Psoas muscle (tissue), 8 donors: ENCODE data around the gene HAUS5. TPM values are rescaled to one million over a fixed set of nuclear protein-coding genes. Genes with fewer than 3 reads are reported as not detected.

Experiments used
- ATAC-seq, 4 donors: fragments of 200-7000 bp; cut with Tn5 transposase; one replicate each; pipeline ENCODE4 v1.9.1; 2020; ENCODE audit warnings: moderate library complexity in 3 of 4, mild to moderate bottlenecking in 2 of 4
- DNase-seq, 2 donors: peaks; one replicate each; pipeline ENCODE4 v3.0.0-alpha.2; 2020
- H3K27ac ChIP-seq: fragments of 200-600 bp; one replicate; pipeline ENCODE4 v1.8.0; 2022
- H3K27me3 ChIP-seq, 3 donors: fragments of 200-600 bp in 1 of 3; one replicate each; pipeline versions ENCODE4 v1.6.1 to v1.8.0; 2013 to 2022; ENCODE audit warnings: low read length in 2 of 3, mild to moderate bottlenecking in 2 of 3, moderate library complexity in 1 of 3; ENCODE audit not compliant: insufficient read depth in 3 of 3
- H3K36me3 ChIP-seq, 2 donors: fragments of 200-600 bp in 1 of 2; one replicate each; pipeline versions ENCODE4 v1.6.1 to v1.8.0; 2013 to 2022; ENCODE audit warnings: low read depth in 1 of 2, mild to moderate bottlenecking in 1 of 2, moderate library complexity in 1 of 2; ENCODE audit not compliant: insufficient read depth in 1 of 2
- H3K4me1 ChIP-seq: fragments of 200-600 bp; one replicate; pipeline ENCODE4 v1.8.0; 2022
- H3K4me3 ChIP-seq: fragments of 200-600 bp; one replicate; pipeline ENCODE4 v1.8.0; 2022; ENCODE audit warnings: mild to moderate bottlenecking
- H3K9me3 ChIP-seq: fragments of 200-600 bp; one replicate; pipeline ENCODE4 v1.8.0; 2022
- WGBS, 3 donors: extraction: QIAGEN DNeasy Blood & Tissue Kit; methylation state at CpG; one replicate each; pipeline versions ENCODE4 v1.1.6 to v1.1.7; 2013; 5-methylcytosine and 5-hydroxymethylcytosine counted together
- intact Hi-C, 2 donors: fragments of 100-400 bp; cut with DNase I; formaldehyde crosslinking; loops; one replicate each; pipeline versions ENCODE4 v1.11.0 to v1.14.2; 2022
- polyA plus RNA-seq, 3 donors: library from polyadenylated mRNA; stranded (reverse); fragments of 200-250 nt; gene quantifications; one replicate each; pipeline ENCODE4 v1.2.3, GENCODE V29; 2013
- total RNA-seq, 4 donors: library from RNA; stranded (reverse); fragmentation: NEBNext Ultra II Directional in 2 of 4; extraction: Animal tissue kit (Norgen Biotek cat#: 25700) in 2 of 4; gene quantifications; one replicate each; pipeline versions ENCODE4 v1.2.1 to v1.2.4, GENCODE V29; 2021 to 2023
- TF ChIP-seq, protein P1 (sequence below): fragments of 200-600 bp; IDR thresholded peaks from one replicate; pipeline ENCODE4 v1.8.0; 2022; ENCODE audit warnings: antibody characterized with exemption
- donor health status: healthy with polysubstance abuse.
- donor health status: DM: no; HTN: no; CAD: no; lungs with moderate emphysema.
- donor health status: Bipolar disorder and iron deficiency.
- donor health status: healthy.
- donor health status: DM: yes; HTN: yes; CAD: no.
- donor health status: DM: no; HTN: no; CAD: no.
- donor health status: DM: no; HTN: no; CAD: no.
- donor health status: DM: yes; HTN: yes; CAD: no.

The HAUS5 gene
- total and polyA plus RNA-seq, 7 donors = 2.5 to 6.1 (median 3.6) TPM

- no peak overlapping the region for H3K4me3 ChIP-seq
- 86 to 89% (median 87%) methylated on average over 6 of the region's 6 CpGs for WGBS, 3 donors
- intact Hi-C loops = no loop called here
- no peak for DNase-seq
- no peak for ATAC-seq
- peaks cover 0 to 7% of the 10 kb centered on the region in 2 donors for H3K36me3 ChIP-seq
- TF ChIP-seq, protein P1, sequence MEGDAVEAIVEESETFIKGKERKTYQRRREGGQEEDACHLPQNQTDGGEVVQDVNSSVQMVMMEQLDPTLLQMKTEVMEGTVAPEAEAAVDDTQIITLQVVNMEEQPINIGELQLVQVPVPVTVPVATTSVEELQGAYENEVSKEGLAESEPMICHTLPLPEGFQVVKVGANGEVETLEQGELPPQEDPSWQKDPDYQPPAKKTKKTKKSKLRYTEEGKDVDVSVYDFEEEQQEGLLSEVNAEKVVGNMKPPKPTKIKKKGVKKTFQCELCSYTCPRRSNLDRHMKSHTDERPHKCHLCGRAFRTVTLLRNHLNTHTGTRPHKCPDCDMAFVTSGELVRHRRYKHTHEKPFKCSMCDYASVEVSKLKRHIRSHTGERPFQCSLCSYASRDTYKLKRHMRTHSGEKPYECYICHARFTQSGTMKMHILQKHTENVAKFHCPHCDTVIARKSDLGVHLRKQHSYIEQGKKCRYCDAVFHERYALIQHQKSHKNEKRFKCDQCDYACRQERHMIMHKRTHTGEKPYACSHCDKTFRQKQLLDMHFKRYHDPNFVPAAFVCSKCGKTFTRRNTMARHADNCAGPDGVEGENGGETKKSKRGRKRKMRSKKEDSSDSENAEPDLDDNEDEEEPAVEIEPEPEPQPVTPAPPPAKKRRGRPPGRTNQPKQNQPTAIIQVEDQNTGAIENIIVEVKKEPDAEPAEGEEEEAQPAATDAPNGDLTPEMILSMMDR = no peak
- H3K27ac ChIP-seq = no peak overlapping the region
- H3K27me3 ChIP-seq = no peaks in the 10 kb centered on the region
- H3K4me1 ChIP-seq = peaks cover 3% of the 10 kb centered on the region
- no peaks in the 10 kb centered on the region for H3K9me3 ChIP-seq
Measured at GRCh38 chr19:35623327-35624010, 10.9 kb downstream of the HAUS5 start.

- DNase-seq = no peak
- 7 to 10% (median 9%) methylated on average over 9 of the region's 9 CpGs for WGBS, 3 donors
- peak overlapping the region; percentile 94 for H3K27ac ChIP-seq
- H3K36me3 ChIP-seq = peaks cover 4 to 36% of the 10 kb centered on the region in 2 donors
- TF ChIP-seq, protein P1 = no peak
- ATAC-seq = no peak
- intact Hi-C loops = loop anchor here in 1 of 2 donors (2.0 kb wide), 1 partner anchor 83 kb away; the partner anchor contains the start of gene TMEM147
- H3K4me1 ChIP-seq = peaks cover 13% of the 10 kb centered on the region
- H3K9me3 ChIP-seq = no peaks in the 10 kb centered on the region
- peak overlapping the region; percentile 83 for H3K4me3 ChIP-seq
- H3K27me3 ChIP-seq = no peaks in the 10 kb centered on the region
Measured at GRCh38 chr19:35628264-35628564, 15.7 kb downstream of the HAUS5 start.

- peaks cover 4 to 41% of the 10 kb centered on the region in 2 donors for H3K36me3 ChIP-seq
- H3K4me3 ChIP-seq = peak within 1 kb of the TSS; percentile 83
- WGBS, 3 donors = 0% methylated on average over 56 of the region's 56 CpGs
- peaks cover 13% of the 10 kb centered on the region for H3K4me1 ChIP-seq
- no peaks in the 10 kb centered on the region for H3K9me3 ChIP-seq
- peak within 1 kb of the TSS; percentile 94 for H3K27ac ChIP-seq
- no peaks in the 10 kb centered on the region for H3K27me3 ChIP-seq
- ATAC-seq = peak; percentile 100
- TF ChIP-seq, protein P1 = no peak
- peak; percentile 96 to 97 for DNase-seq
- intact Hi-C loops = loop anchor here in 1 of 2 donors (2.0 kb wide), 1 partner anchor 84 kb away; the partner anchor contains the start of gene TMEM147
Measured at GRCh38 chr19:35628565-35629331, 16.2 kb downstream of the HAUS5 start, which contains the start of gene RBM42. Gene RBM42, plus strand, starts transcription at chr19:35629036. Its CDS starts 118 bp downstream, at chr19:35629154.

GRCh38 chr19:35629332-35629633 lies 16.7 kb downstream of the HAUS5 start:
- H3K4me1 ChIP-seq = peaks cover 13% of the 10 kb centered on the region
- no peak for ATAC-seq
- peak overlapping the region; percentile 83 for H3K4me3 ChIP-seq
- peak overlapping the region; percentile 94 for H3K27ac ChIP-seq
- 4 to 5% (median 4%) methylated on average over 15 of the region's 15 CpGs for WGBS, 3 donors
- no peak for DNase-seq
- H3K9me3 ChIP-seq = no peaks in the 10 kb centered on the region
- intact Hi-C loops = loop anchor here in 1 of 2 donors (2.0 kb wide), 1 partner anchor 84 kb away; the partner anchor contains the start of gene TMEM147
- TF ChIP-seq, protein P1 = no peak
- H3K27me3 ChIP-seq = no peaks in the 10 kb centered on the region
- H3K36me3 ChIP-seq = peaks cover 4 to 46% of the 10 kb centered on the region in 2 donors
